HUES64 (cell line): ENCODE results near the gene GPATCH2.

Experiments
- H3K27ac ChIP-seq: 2 replicates; pipeline ENCODE4 v1.7.0; 2013; ENCODE audit warnings: low read depth, low read length, inconsistent platforms
- H3K27me3 ChIP-seq: 2 replicates; pipeline ENCODE4 v1.6.1; 2013; ENCODE audit warnings: mild to moderate bottlenecking, low read length; ENCODE audit not compliant: insufficient read depth
- H3K36me3 ChIP-seq: 2 replicates; pipeline ENCODE4 v1.6.1; 2013; ENCODE audit warnings: mild to moderate bottlenecking, low read length; ENCODE audit not compliant: insufficient read depth
- H3K4me1 ChIP-seq: 2 replicates; pipeline ENCODE4 v1.6.1; 2013; ENCODE audit warnings: mild to moderate bottlenecking, low read length, moderate library complexity; ENCODE audit not compliant: insufficient read depth
- H3K4me3 ChIP-seq: 2 replicates; pipeline ENCODE4 v1.5.1; 2013; ENCODE audit warnings: mild to moderate bottlenecking, low read length, moderate library complexity
- H3K9ac ChIP-seq: 2 replicates; pipeline ENCODE4 v1.6.1; 2013; ENCODE audit warnings: mild to moderate bottlenecking, low read depth, low read length
- H3K9me3 ChIP-seq: 2 replicates; pipeline ENCODE4 v1.6.1; 2013; ENCODE audit warnings: low read depth, low read length; ENCODE audit not compliant: insufficient read depth
- WGBS: fragments of 150-250, 120-280 bp; methylation state at CpG from one replicate; pipeline ENCODE4 v1.1.7; 2013; ENCODE audit warnings: missing lambda C conversion rate; 5-methylcytosine and 5-hydroxymethylcytosine counted together

GPATCH2 gene

DNA sequence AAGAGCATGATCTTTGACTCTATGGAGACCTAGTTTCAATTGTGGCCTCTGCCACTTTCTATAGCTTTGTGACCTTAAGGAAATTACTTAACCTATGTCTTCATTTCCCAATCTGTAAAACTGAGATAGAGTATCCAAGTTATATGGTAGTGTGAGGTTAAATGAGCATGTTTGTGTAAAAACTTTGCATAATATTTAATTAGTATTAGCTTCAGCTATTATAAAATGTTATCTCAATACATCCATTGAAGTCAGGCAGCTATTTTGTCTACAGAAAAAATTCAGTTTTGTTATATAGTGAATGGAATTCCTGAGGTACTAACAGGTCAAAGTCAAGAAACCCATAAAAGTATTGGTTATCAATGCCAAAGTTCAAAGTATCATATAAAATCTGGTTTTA, 53.6 kb downstream of the GPATCH2 start:
- H3K27me3 ChIP-seq, result no peaks in the 10 kb centered on the region
- no peak overlapping the region for H3K27ac ChIP-seq
- no peaks in the 10 kb centered on the region for H3K4me1 ChIP-seq
- no peaks in the 10 kb centered on the region for H3K36me3 ChIP-seq
- H3K4me3 ChIP-seq, result no peak overlapping the region
- no peak overlapping the region for H3K9ac ChIP-seq
- no peaks in the 10 kb centered on the region for H3K9me3 ChIP-seq

DNA sequence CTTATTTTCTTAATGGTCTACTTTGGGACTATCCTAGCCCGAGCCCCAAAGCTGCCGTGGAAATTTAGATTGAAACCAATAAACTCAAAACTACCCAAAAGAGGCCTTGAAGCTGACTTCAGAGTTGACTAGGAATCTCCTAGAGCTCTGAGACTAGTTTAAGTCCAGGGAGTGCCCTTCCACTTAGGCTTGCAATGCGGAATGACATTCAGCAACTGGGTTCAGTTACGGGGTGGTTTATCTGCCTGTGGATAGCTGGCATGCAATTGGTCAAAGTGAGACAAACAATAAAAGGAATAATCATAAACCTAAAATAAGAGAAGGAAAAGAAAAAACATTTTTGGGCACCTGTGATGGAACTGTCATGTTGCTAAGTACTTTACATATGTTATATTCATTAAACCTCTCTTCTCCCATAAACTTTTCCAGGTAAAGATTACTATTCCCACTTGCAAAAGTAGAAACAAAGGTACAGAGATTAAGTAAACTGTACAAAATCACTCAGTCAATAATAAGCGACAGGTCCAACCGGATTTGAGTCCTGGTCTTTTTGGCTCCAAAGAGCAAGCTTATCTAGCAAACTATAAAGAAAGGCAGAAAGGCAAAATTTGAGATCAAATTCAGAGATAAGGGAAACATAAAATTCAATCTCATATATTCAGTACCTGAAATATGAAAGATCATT, 56.5 kb downstream of the GPATCH2 start:
- no peaks in the 10 kb centered on the region for H3K27me3 ChIP-seq
- no peak overlapping the region for H3K27ac ChIP-seq
- no peaks in the 10 kb centered on the region for H3K9me3 ChIP-seq
- H3K36me3 ChIP-seq, result no peaks in the 10 kb centered on the region
- no peaks in the 10 kb centered on the region for H3K4me1 ChIP-seq
- H3K9ac ChIP-seq, result no peak overlapping the region
- WGBS, result 98% methylated on average over 6 of the region's 6 CpGs
- H3K4me3 ChIP-seq, result no peak overlapping the region

GRCh38 chr1:217569021-217569420, 61.9 kb downstream of the GPATCH2 start:
- Histone ChIP-seq H3K4me3 (no peak overlapping the region), H3K9ac (no peak overlapping the region), H3K27me3 (no peaks in the 10 kb centered on the region), H3K27ac (no peak overlapping the region), H3K4me1 (no peaks in the 10 kb centered on the region), H3K36me3 (no peaks in the 10 kb centered on the region), H3K9me3 (no peaks in the 10 kb centered on the region)
- WGBS, result 92% methylated on average over 2 of the region's 2 CpGs

DNA sequence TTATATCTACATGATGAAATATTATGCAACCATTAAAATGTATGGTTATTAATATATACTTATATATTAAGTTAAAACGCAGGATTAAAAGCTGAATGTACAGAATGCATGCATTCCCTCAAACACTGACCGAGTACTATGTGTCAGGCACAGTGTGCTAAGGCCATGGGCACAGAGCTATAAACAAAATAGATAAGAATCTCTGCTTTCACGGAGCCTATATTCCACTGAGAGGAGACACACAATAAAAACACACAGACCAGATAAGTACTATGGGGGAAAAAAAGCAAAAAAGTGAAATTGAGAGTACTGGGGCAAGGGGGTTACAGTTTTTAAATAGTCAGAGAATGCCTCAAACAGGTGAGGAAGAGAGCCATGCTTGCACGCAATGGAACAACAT, 62.7 kb downstream of the GPATCH2 start:
- H3K36me3 ChIP-seq, result no peaks in the 10 kb centered on the region
- no peaks in the 10 kb centered on the region for H3K27me3 ChIP-seq
- no peak overlapping the region for H3K4me3 ChIP-seq
- no peak overlapping the region for H3K27ac ChIP-seq
- WGBS, result 97% methylated on average over 4 of the region's 4 CpGs
- H3K9me3 ChIP-seq, result no peaks in the 10 kb centered on the region
- H3K4me1 ChIP-seq, result no peaks in the 10 kb centered on the region
- no peak overlapping the region for H3K9ac ChIP-seq

- no peaks in the 10 kb centered on the region for H3K4me1 ChIP-seq
- no peak overlapping the region for H3K9ac ChIP-seq
- no peaks in the 10 kb centered on the region for H3K36me3 ChIP-seq
- no peak overlapping the region for H3K27ac ChIP-seq
- no peak overlapping the region for H3K4me3 ChIP-seq
- no peaks in the 10 kb centered on the region for H3K9me3 ChIP-seq
- 100% methylated on average over 1 of the region's 3 CpGs for WGBS
- H3K27me3 ChIP-seq, result no peaks in the 10 kb centered on the region
Observed at GRCh38 chr1:217564833-217565232, 66.1 kb downstream of the GPATCH2 start.

DNA sequence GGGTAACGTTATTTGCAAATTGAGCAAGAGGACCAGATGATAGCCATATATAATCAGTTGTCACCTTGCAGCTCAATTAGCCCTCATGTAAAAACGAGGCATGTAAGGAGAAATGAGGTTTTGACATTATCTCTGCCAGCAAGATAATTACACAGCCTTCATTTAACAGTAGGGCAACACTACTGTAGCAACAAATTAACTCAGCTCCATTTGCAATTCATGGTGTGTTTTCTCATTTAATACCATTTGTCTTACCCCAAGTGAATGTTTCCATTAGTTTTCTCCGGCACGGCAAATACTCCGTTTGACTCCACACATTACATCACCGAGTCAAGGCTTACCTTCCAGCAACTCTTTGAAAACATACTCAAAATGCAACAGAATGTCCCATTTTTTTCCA, 66.7 kb downstream of the GPATCH2 start:
- Histone ChIP-seq H3K4me3 (no peak overlapping the region), H3K27me3 (no peaks in the 10 kb centered on the region), H3K36me3 (no peaks in the 10 kb centered on the region), H3K4me1 (no peaks in the 10 kb centered on the region), H3K9me3 (no peaks in the 10 kb centered on the region), H3K9ac (no peak overlapping the region), H3K27ac (no peak overlapping the region)
- 87% methylated on average over 6 of the region's 6 CpGs for WGBS

GRCh38 chr1:217563179-217563578, 67.7 kb downstream of the GPATCH2 start:
- no peaks in the 10 kb centered on the region for H3K36me3 ChIP-seq
- H3K27ac ChIP-seq, result no peak overlapping the region
- no peaks in the 10 kb centered on the region for H3K4me1 ChIP-seq
- H3K9me3 ChIP-seq, result no peaks in the 10 kb centered on the region
- H3K27me3 ChIP-seq, result no peaks in the 10 kb centered on the region
- H3K4me3 ChIP-seq, result no peak overlapping the region
- H3K9ac ChIP-seq, result no peak overlapping the region

- 90% methylated on average over 4 of the region's 4 CpGs for WGBS
- no peak overlapping the region for H3K4me3 ChIP-seq
- H3K27ac ChIP-seq, result no peak overlapping the region
Observed at GRCh38 chr1:217562229-217562878, 68.5 kb downstream of the GPATCH2 start.

DNA sequence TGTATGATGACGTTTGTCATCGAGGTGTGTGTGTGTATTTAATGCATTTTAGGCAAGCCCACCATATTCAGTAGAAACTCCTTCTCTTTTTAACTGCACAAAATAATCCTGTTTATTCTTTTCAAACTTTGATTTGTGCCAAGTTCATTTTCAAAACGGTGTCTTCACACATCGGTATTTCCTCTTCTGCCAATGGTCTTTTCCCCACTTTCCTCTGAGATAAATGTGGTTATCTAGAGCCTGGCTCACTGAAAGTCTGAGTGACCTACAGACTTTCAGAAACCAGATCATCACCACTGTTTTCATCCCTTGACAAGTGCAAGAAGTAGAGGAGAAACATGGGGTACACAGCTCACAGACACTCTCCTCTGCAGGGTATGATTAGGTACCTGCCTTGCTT, 69.4 kb downstream of the GPATCH2 start:
- 95% methylated on average over 4 of the region's 4 CpGs for WGBS
- H3K36me3 ChIP-seq, result no peaks in the 10 kb centered on the region
- H3K27me3 ChIP-seq, result no peaks in the 10 kb centered on the region
- no peaks in the 10 kb centered on the region for H3K4me1 ChIP-seq
- no peak overlapping the region for H3K27ac ChIP-seq
- no peak overlapping the region for H3K9ac ChIP-seq
- H3K4me3 ChIP-seq, result no peak overlapping the region
- no peaks in the 10 kb centered on the region for H3K9me3 ChIP-seq

More at GRCh38 chr1:217562229-217562878, 68.5 kb downstream of the GPATCH2 start:
- Histone ChIP-seq H3K9me3 (no peaks in the 10 kb centered on the region), H3K9ac (no peak overlapping the region), H3K4me1 (no peaks in the 10 kb centered on the region), H3K36me3 (no peaks in the 10 kb centered on the region), H3K27me3 (no peaks in the 10 kb centered on the region)

DNA sequence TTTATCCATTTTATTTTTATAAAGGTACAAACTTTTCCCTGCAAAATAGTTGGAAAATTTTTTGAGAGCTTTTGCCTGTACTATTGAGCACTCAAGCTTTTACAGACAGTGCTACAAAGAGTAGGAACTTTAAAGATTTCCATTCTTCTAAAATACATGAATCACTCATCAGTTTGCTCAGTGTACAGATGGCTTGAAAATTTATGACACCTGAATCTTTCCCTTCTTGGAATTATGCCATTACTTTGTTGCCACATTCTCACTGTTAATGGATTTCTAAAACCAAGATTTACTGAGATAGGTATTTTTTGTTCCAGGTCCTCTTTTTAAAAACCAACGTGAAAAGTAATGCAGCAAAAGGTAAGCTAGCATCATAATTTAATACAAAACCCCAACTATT, 76.0 kb downstream of the GPATCH2 start:
- WGBS, result 100% methylated on average over 1 of the region's 1 CpG
- no peak overlapping the region for H3K9ac ChIP-seq
- H3K4me1 ChIP-seq, result peaks cover 14% of the 10 kb centered on the region
- no peak overlapping the region for H3K27ac ChIP-seq
- no peaks in the 10 kb centered on the region for H3K36me3 ChIP-seq
- no peaks in the 10 kb centered on the region for H3K27me3 ChIP-seq
- no peak overlapping the region for H3K4me3 ChIP-seq
- no peaks in the 10 kb centered on the region for H3K9me3 ChIP-seq

GRCh38 chr1:217553949-217554509, 76.9 kb downstream of the GPATCH2 start:
- H3K9me3 ChIP-seq, result no peaks in the 10 kb centered on the region

More at GRCh38 chr1:217553949-217554509, 76.9 kb downstream of the GPATCH2 start:
- WGBS, result 97% methylated on average over 5 of the region's 6 CpGs
- Histone ChIP-seq H3K27ac (no peak overlapping the region), H3K9ac (no peak overlapping the region), H3K36me3 (no peaks in the 10 kb centered on the region), H3K4me1 (peaks cover 14% of the 10 kb centered on the region), H3K4me3 (no peak overlapping the region), H3K27me3 (no peaks in the 10 kb centered on the region)
